ENCODE results near the gene ATP9A. TPM values are rescaled to one million over a fixed set of nuclear protein-coding genes. Genes with fewer than 3 reads are reported as not detected.

Gene ATP9A
- total RNA-seq, 2 experiments from 2014 or later, result 0.05 TPM; not detected in 1

DNA sequence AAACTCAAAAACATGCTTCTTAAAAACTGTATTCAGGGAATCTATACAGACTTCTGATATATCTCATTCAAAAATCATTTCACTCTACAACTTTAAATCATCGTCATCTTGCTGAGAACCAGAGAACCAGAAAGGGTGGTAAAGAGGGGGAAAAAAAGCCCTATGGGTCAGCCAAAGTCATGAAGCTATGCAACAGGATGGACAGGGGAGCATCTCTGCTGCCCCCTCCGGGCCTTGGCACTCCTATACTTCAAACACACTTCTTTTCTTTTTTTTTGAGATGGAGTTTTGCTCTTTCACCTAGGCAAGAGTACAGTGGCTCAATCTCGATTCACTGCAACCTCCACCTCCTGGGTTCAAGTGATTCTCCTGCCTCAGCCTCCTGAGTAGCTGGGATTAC lies 152.1 kb downstream of the ATP9A start:
- ATAC-seq, result no peak
- peaks cover 11% of the 10 kb centered on the region for H3K27me3 Mint-ChIP-seq (ENCODE audit: low read depth)
- ChIA-PET POLR2A (no interaction called here), CTCF (interaction anchor here (2.7 kb wide), 1 partner anchor 21 kb away, joined by 12 read pairs; no protein-coding TSS in a partner anchor)
- H3K36me3 Mint-ChIP-seq (ENCODE audit: low read depth), result no peaks in the 10 kb centered on the region
- H3K4me1 Mint-ChIP-seq (ENCODE audit: low read depth), result no peaks in the 10 kb centered on the region
- no peak overlapping the region for H3K27ac Mint-ChIP-seq
- no peak for DNase-seq
- H3K4me3 Mint-ChIP-seq, result no peak overlapping the region
- no peaks in the 10 kb centered on the region for H3K9me3 Mint-ChIP-seq (ENCODE audit: insufficient read depth)

DNA sequence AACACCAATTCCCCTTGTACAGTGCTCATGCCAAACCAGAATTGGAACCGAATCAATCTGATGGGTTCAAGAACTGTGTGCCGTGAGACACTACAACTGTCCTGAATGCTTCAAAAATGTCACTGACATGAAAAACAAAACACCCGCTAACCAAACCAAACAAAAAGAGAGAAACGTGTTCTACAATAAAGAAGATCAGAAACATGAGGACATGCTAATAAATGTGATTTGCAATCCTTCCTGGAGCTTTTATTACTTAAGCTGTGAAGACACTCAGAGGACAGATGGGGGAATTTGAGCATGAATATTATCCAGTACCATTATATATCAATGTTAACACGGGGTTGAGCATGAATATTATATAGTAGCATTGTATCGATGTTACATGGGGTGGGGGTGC lies 153.5 kb downstream of the ATP9A start:
- ChIA-PET POLR2A (no interaction called here), CTCF (interaction anchor here (1.4 to 2.7 kb wide), 3 partner anchors 20 to 229 kb away, joined by 4 to 12 read pairs (median 7); no protein-coding TSS in a partner anchor)
- DNase-seq, result no peak
- no peak overlapping the region for H3K27ac Mint-ChIP-seq
- H3K4me3 Mint-ChIP-seq, result no peak overlapping the region
- no peak for ATAC-seq
- no peaks in the 10 kb centered on the region for H3K9me3 Mint-ChIP-seq (ENCODE audit: insufficient read depth)
- H3K4me1 Mint-ChIP-seq (ENCODE audit: low read depth), result no peaks in the 10 kb centered on the region
- no peaks in the 10 kb centered on the region for H3K36me3 Mint-ChIP-seq (ENCODE audit: low read depth)
- peaks cover 14% of the 10 kb centered on the region for H3K27me3 Mint-ChIP-seq (ENCODE audit: low read depth)

DNA sequence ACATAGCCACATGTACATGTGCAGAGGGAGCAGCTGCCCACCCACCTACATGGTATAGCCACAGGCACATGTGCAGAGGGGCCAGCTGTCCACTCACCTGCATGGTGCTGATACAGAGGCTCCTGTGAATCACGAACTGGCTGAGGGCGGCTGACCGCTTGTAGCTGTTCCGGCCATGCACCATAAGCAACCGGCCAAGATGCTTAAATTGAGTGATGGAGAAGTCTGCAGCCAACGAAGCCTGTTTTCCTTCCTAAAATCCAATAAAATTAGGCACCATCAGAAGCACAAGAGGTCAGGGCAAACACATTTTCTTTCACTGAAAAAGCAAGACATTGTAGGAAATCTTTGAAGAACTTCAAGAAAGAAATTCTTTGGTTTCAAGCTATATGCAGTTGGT lies 154.6 kb downstream of the ATP9A start:
- ChIA-PET POLR2A (no interaction called here), CTCF (interaction anchor here (0.9 to 2.7 kb wide), 5 partner anchors 19 to 632 kb away, joined by 3 to 12 read pairs (median 4); no protein-coding TSS in a partner anchor)
- Mint-ChIP-seq H3K36me3 (ENCODE audit: low read depth) (no peaks in the 10 kb centered on the region), H3K9me3 (ENCODE audit: insufficient read depth) (no peaks in the 10 kb centered on the region), H3K4me3 (no peak overlapping the region), H3K27me3 (ENCODE audit: low read depth) (peaks cover 17% of the 10 kb centered on the region), H3K4me1 (ENCODE audit: low read depth) (no peaks in the 10 kb centered on the region), H3K27ac (no peak overlapping the region)
- DNase-seq (no peak), ATAC-seq (no peak)

DNA sequence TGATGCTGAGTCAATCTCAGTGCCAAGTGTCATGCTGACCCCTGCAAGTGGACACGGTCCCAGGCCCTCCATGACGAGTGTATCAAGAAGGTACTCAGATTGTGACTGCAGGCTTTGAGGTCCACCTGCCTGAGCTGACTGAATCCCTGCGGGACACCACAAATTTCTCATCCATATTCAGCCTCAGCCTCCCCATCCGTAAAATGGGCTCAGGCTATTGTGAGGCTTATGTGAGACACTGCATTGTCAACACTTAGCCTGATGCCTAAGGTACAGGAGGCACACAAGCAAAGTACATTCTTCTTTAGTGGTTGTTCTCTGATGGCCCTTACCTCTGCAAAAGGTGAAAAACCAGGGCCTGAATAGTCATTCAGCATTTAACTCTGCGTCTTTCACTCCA lies 155.3 kb downstream of the ATP9A start:
- Mint-ChIP-seq H3K27me3 (ENCODE audit: low read depth) (peaks cover 24% of the 10 kb centered on the region), H3K27ac (no peak overlapping the region), H3K4me3 (no peak overlapping the region), H3K9me3 (ENCODE audit: insufficient read depth) (no peaks in the 10 kb centered on the region), H3K36me3 (ENCODE audit: low read depth) (no peaks in the 10 kb centered on the region), H3K4me1 (ENCODE audit: low read depth) (no peaks in the 10 kb centered on the region)
- DNase-seq, result no peak
- ATAC-seq, result no peak
- CTCF ChIA-PET, result no interaction called here
- POLR2A ChIA-PET, result no interaction called here

DNA sequence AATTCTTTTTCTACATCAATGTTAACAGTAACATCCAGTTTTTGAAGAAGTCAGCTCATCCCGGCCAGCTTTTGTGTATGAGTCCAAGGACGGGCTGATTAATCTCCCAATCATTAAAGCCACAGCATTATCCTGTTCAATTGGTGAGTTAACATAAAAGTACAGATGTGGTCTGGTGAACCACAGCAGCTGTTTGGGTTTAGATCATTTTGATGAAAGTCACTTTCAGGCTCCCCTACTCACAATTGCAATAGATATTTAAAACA lies 156.6 kb downstream of the ATP9A start:
- Mint-ChIP-seq H3K4me1 (ENCODE audit: low read depth) (no peaks in the 10 kb centered on the region), H3K27me3 (ENCODE audit: low read depth) (peaks cover 29% of the 10 kb centered on the region), H3K27ac (no peak overlapping the region), H3K4me3 (no peak overlapping the region), H3K9me3 (ENCODE audit: insufficient read depth) (no peaks in the 10 kb centered on the region), H3K36me3 (ENCODE audit: low read depth) (no peaks in the 10 kb centered on the region)
- ATAC-seq (no peak), DNase-seq (no peak)
- ChIA-PET CTCF (interaction anchor here (1.2 kb wide), 1 partner anchor 17 kb away, joined by 3 read pairs; no protein-coding TSS in a partner anchor), POLR2A (no interaction called here)

DNA sequence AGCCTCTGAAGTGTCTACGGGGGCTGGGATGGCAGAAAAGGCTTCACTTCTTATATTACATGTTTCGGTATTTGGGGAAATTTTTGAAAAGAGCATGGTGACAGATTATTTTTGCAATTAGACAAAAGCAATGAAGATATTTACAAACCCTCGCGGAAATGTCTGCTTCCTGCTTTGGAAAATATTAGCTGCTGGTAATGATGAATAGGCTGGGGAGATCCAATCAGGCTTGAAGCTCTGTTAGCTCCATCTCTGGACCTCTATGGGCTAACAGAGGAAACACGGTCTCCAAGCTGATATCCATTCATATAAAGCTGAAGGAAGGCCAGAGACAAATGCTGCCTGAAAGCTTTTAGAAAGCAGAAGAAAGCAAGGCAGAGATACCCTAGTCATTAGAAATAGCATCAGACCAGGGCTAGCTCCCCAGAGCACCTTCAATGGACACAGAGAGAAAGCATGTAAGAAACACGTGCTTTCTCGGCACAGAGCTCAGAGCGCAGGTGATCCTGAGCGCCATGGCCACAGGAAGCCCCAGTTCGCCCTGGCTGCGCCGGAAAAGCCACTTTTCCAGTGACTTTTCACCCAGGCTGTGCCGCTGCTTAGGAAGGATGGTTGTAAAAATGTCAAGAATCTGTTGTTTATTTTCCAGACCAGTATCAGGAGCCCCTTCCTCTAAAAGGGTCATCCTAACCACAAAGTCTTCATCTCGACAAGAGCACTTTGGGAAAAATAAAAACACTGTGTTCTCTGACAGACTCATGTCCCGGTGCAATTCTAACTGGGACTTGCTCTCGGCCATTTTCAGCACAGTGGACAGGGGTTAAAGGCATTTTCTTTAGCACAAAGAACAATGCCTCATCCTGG lies 157.2 kb downstream of the ATP9A start:
- peaks cover 29% of the 10 kb centered on the region for H3K27me3 Mint-ChIP-seq (ENCODE audit: low read depth)
- H3K4me3 Mint-ChIP-seq, result no peak overlapping the region
- H3K36me3 Mint-ChIP-seq (ENCODE audit: low read depth), result no peaks in the 10 kb centered on the region
- POLR2A ChIA-PET, result no interaction called here
- H3K4me1 Mint-ChIP-seq (ENCODE audit: low read depth), result no peaks in the 10 kb centered on the region
- CTCF ChIA-PET, result interaction anchor here (1.2 to 1.5 kb wide), 2 partner anchors 16 to 239 kb away, joined by 3 to 5 read pairs; no protein-coding TSS in a partner anchor
- H3K9me3 Mint-ChIP-seq (ENCODE audit: insufficient read depth), result no peaks in the 10 kb centered on the region
- ATAC-seq (no peak), DNase-seq (no peak)
- no peak overlapping the region for H3K27ac Mint-ChIP-seq

DNA sequence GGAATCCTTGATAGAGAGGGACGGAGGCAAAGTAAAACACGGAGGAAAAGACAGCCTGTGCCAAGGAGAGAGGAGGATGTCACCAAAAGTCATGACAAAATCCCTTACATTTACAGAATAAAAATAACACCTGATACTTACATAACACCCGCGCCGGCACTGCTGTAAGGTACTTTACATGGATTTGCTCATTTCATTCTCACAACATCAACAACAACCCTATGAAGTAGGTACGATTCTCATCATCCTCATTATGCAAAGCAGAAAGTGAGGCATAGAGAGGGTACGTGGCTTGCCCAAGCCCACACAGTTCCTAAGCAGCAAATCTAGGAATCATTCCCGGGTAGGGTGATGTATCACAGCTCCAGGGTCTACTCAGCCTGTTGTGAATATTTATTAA lies 158.1 kb downstream of the ATP9A start:
- DNase-seq, result no peak

DNA sequence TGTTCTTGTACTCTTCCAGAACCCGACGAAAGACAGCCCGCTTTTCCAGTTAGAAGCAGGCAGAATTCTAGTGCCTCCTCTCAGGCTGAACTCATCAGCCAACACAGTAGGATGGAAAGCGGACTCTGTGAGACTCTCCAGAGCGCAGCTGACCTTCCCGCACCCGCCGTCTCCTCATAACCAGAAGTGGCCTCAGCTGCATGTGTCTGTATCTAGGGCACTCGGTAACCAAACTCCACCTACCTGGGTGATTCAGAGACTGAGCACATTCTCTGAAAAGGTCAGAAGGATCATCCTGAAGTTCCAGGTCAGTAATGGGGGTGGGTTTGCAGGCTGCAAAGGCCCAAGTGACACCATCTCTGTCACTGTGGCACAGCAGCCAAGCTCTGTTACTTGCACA lies 158.9 kb downstream of the ATP9A start:
- no peaks in the 10 kb centered on the region for H3K9me3 Mint-ChIP-seq (ENCODE audit: insufficient read depth)
- ChIA-PET CTCF (interaction anchor here (1.3 kb wide), 1 partner anchor 15 kb away, joined by 4 read pairs; no protein-coding TSS in a partner anchor), POLR2A (no interaction called here)
- peaks cover 26% of the 10 kb centered on the region for H3K27me3 Mint-ChIP-seq (ENCODE audit: low read depth)
- H3K4me3 Mint-ChIP-seq, result no peak overlapping the region
- no peak for ATAC-seq
- no peaks in the 10 kb centered on the region for H3K4me1 Mint-ChIP-seq (ENCODE audit: low read depth)
- DNase-seq, result no peak
- H3K36me3 Mint-ChIP-seq (ENCODE audit: low read depth), result no peaks in the 10 kb centered on the region
- no peak overlapping the region for H3K27ac Mint-ChIP-seq

More for the DNA sequence above, 158.1 kb downstream of the ATP9A start:
- ATAC-seq, result no peak
- no peak overlapping the region for H3K4me3 Mint-ChIP-seq
- CTCF ChIA-PET, result interaction anchor here (1.5 kb wide), 1 partner anchor 238 kb away, joined by 5 read pairs; no protein-coding TSS in a partner anchor
- H3K4me1 Mint-ChIP-seq (ENCODE audit: low read depth), result no peaks in the 10 kb centered on the region
- POLR2A ChIA-PET, result no interaction called here
- H3K27me3 Mint-ChIP-seq (ENCODE audit: low read depth), result peaks cover 29% of the 10 kb centered on the region
- H3K9me3 Mint-ChIP-seq (ENCODE audit: insufficient read depth), result no peaks in the 10 kb centered on the region
- H3K27ac Mint-ChIP-seq, result no peak overlapping the region
- no peaks in the 10 kb centered on the region for H3K36me3 Mint-ChIP-seq (ENCODE audit: low read depth)

DNA sequence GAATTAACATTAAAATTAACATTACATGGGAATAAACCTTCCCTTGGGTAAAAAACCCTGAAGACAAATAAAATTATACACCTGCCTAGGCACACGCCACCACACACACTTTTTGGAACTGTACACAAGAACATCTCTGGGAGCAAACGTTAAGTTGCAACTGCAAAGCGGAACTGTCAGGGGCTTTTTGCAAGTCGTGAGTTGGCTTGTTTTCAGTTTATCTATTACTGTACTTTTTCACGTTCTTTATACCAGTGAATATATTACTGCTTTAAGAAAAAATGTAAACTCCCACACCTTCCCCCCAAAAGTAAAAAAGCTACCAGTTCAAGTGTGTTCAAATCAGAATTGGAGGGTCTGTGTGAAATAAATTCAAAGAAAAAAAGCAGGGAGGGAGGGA lies 160.1 kb downstream of the ATP9A start:
- H3K27ac Mint-ChIP-seq, result no peak overlapping the region
- H3K4me3 Mint-ChIP-seq, result no peak overlapping the region
- DNase-seq, result no peak
- peaks cover 24% of the 10 kb centered on the region for H3K27me3 Mint-ChIP-seq (ENCODE audit: low read depth)
- no peaks in the 10 kb centered on the region for H3K36me3 Mint-ChIP-seq (ENCODE audit: low read depth)
- no peaks in the 10 kb centered on the region for H3K4me1 Mint-ChIP-seq (ENCODE audit: low read depth)
- ChIA-PET CTCF (interaction anchor here (0.8 to 1.8 kb wide), 2 partner anchors 12 to 16 kb away, joined by 5 read pairs; no protein-coding TSS in a partner anchor), POLR2A (no interaction called here)
- H3K9me3 Mint-ChIP-seq (ENCODE audit: insufficient read depth), result no peaks in the 10 kb centered on the region
- ATAC-seq, result no peak

DNA sequence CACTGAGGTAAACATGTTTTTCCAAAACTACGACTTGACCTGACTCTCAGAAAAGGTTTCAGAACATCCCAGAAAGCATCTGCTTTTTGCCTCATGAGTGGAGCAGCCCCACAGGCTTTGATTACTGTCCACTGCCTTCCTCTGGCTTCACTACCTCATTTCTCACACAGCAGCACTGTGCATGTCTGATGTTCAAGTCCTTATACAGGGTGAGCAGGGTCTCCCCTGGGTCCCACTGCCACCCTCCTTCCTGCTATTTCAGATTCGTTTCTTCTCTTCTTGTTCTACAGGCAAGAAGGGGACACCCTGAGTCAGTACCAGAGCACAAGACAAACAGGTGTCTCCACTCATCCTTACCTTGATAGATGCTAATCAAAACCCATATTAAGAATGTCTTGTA lies 161.0 kb downstream of the ATP9A start:
- no peak for ATAC-seq
- Mint-ChIP-seq H3K36me3 (ENCODE audit: low read depth) (no peaks in the 10 kb centered on the region), H3K4me1 (ENCODE audit: low read depth) (no peaks in the 10 kb centered on the region), H3K27ac (no peak overlapping the region), H3K4me3 (no peak overlapping the region), H3K27me3 (ENCODE audit: low read depth) (peaks cover 23% of the 10 kb centered on the region), H3K9me3 (ENCODE audit: insufficient read depth) (no peaks in the 10 kb centered on the region)
- no peak for DNase-seq
- CTCF ChIA-PET, result interaction anchor here (1.8 kb wide), 1 partner anchor 12 kb away, joined by 5 read pairs; no protein-coding TSS in a partner anchor
- POLR2A ChIA-PET, result no interaction called here

DNA sequence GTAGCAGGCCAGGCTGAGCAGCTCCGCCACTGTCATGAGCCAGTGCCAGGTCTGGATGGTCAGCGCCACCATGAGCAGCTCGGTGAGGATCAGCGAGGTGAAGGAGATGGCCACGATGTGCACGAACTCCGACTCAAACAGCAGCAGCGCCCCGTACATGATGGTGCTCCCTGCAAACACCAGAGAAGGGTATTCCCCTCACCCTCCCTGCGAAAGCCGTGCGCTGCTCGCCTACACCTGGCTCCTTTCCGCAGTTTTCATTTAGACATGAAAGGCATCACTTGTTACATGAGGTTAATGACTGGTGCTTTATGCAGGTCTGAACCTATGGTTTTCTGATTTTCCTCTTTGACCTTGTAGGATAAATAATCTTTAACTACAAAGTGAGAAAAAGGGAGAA lies 163.3 kb downstream of the ATP9A start:
- Mint-ChIP-seq H3K4me1 (ENCODE audit: low read depth) (no peaks in the 10 kb centered on the region), H3K36me3 (ENCODE audit: low read depth) (no peaks in the 10 kb centered on the region), H3K27ac (no peak overlapping the region), H3K4me3 (no peak overlapping the region), H3K27me3 (ENCODE audit: low read depth) (peaks cover 15% of the 10 kb centered on the region), H3K9me3 (ENCODE audit: insufficient read depth) (no peaks in the 10 kb centered on the region)
- ATAC-seq, result no peak
- CTCF ChIA-PET, result no interaction called here
- POLR2A ChIA-PET, result no interaction called here
- DNase-seq, result no peak

DNA sequence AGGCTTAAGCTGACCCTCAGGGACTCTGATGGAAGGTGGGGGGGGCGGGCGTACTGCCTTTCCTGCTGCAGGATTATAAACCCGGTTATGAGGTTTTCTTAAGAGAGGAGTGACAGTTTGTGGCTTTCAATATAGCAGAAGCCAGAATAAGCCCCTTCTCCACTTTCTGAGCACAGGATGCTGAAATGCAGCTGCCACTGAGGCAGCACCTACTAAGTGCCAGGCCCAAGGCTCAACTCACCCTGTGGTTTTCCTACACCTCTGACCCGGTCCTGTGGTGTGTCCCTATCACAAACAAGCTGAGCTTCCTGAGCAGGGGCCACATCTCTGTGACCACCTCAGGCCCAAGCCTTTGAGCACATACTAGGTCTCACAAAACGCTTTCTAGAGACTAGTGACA lies 166.1 kb downstream of the ATP9A start:
- H3K4me3 Mint-ChIP-seq, result no peak overlapping the region
- CTCF ChIA-PET, result no interaction called here
- no peak for ATAC-seq

More for the DNA sequence above, 166.1 kb downstream of the ATP9A start:
- peaks cover 5% of the 10 kb centered on the region for H3K27me3 Mint-ChIP-seq (ENCODE audit: low read depth)
- H3K4me1 Mint-ChIP-seq (ENCODE audit: low read depth), result peaks cover 8% of the 10 kb centered on the region
- H3K9me3 Mint-ChIP-seq (ENCODE audit: insufficient read depth), result no peaks in the 10 kb centered on the region
- POLR2A ChIA-PET, result no interaction called here
- no peak overlapping the region for H3K27ac Mint-ChIP-seq
- H3K36me3 Mint-ChIP-seq (ENCODE audit: low read depth), result no peaks in the 10 kb centered on the region
- no peak for DNase-seq
